Liver (tissue), 3 donors: ENCODE measurements around the gene CLCN1.
A peak's percentile ranks its signal among the peaks of the same experiment; 100 is the strongest.

Experiments
- ATF3 ChIP-seq: IDR thresholded peaks from 2 replicates; pipeline ENCODE4 v1.6.1; 2016; ENCODE audit warnings: antibody characterized with exemption
- CTCF ChIP-seq: fragments of 150-350 bp; IDR thresholded peaks from 2 replicates; pipeline ENCODE4 v1.5.1; 2017; ENCODE audit warnings: improper control_type of control experiment, low read depth, low read length; ENCODE audit not compliant: missing input control
- EGR1 ChIP-seq, 2 donors: IDR thresholded peaks; 2 replicates each; pipeline ENCODE4 v1.6.1; 2016 to 2018; ENCODE audit warnings: antibody characterized with exemption in 2 of 2, low read depth in 2 of 2
- FOXA1 ChIP-seq: IDR thresholded peaks from 2 replicates; pipeline ENCODE4 v1.6.1; 2016; ENCODE audit warnings: antibody characterized with exemption
- GABPA ChIP-seq, 2 donors: IDR thresholded peaks in 1 of 2; conservative IDR thresholded peaks in 1 of 2; 2 replicates each; pipeline ENCODE4 v1.6.1; 2016; ENCODE audit warnings: antibody characterized with exemption in 2 of 2, mild to moderate bottlenecking in 1 of 2, moderate library complexity in 1 of 2
- HNF4A ChIP-seq, 2 donors: conservative IDR thresholded peaks; 2 replicates each; pipeline ENCODE4 v1.6.1; 2016; ENCODE audit warnings: antibody characterized with exemption in 2 of 2, mild to moderate bottlenecking in 2 of 2
- MAX ChIP-seq: IDR thresholded peaks from 2 replicates; pipeline ENCODE4 v1.6.1; 2016; ENCODE audit warnings: antibody characterized with exemption
- RAD21 ChIP-seq, 2 donors: IDR thresholded peaks; 2 replicates each; pipeline ENCODE4 v1.6.1; 2016; ENCODE audit warnings: antibody characterized with exemption in 2 of 2, mild to moderate bottlenecking in 2 of 2
- SP1 ChIP-seq: IDR thresholded peaks from 2 replicates; pipeline ENCODE4 v1.6.1; 2018; ENCODE audit warnings: antibody characterized with exemption, mild to moderate bottlenecking
- TAF1 ChIP-seq: conservative IDR thresholded peaks from 2 replicates; pipeline ENCODE4 v1.6.1; 2016; ENCODE audit warnings: antibody characterized with exemption, mild to moderate bottlenecking
- YY1 ChIP-seq: IDR thresholded peaks from 2 replicates; pipeline ENCODE4 v1.6.1; 2016; ENCODE audit warnings: antibody characterized with exemption, mild to moderate bottlenecking
- donor health status: healthy.
- donor health status: healthy.

GRCh38 chr7:143321734-143322133 lies 5.8 kb downstream of the CLCN1 start:
- TF ChIP-seq ATF3 (no peak), HNF4A (conservative IDR thresholded peaks at IDR 0.05) (no peak), EGR1 (IDR thresholded peaks at IDR 0.05; ENCODE audit: low read depth in 2 of 2) (no peak), CTCF (no peak), RAD21 (IDR thresholded peaks at IDR 0.05) (peak; percentile 66 to 72), SP1 (no peak), YY1 (no peak), MAX (no peak), TAF1 (no peak), GABPA (IDR thresholded peaks at IDR 0.05 in 1 of 2, conservative IDR thresholded peaks at IDR 0.05 in 1 of 2) (no peak), FOXA1 (no peak)
